Astrocyte of the spinal cord (primary cell): ENCODE data around the gene UBL3.

Experiments used
- DNase-seq: peaks from one replicate; pipeline ENCODE4 v3.0.0; 2011; ENCODE audit warnings: low read depth, low spot score
- H3K4me3 ChIP-seq: 2 replicates; pipeline ENCODE4 v1.5.1; 2011; ENCODE audit warnings: low read depth, mild to moderate bottlenecking, low read length, moderate library complexity
- CTCF ChIP-seq: IDR thresholded peaks from 2 replicates; pipeline ENCODE4 v1.5.1; 2012; ENCODE audit warnings: low read depth, mild to moderate bottlenecking, low read length, inconsistent platforms
- in situ Hi-C: cut with HindIII; loops from 2 replicates; pipeline ENCODE4 v1.10.0; 2017; ENCODE audit warnings: low sequenced_read_pairs

The UBL3 gene

DNA sequence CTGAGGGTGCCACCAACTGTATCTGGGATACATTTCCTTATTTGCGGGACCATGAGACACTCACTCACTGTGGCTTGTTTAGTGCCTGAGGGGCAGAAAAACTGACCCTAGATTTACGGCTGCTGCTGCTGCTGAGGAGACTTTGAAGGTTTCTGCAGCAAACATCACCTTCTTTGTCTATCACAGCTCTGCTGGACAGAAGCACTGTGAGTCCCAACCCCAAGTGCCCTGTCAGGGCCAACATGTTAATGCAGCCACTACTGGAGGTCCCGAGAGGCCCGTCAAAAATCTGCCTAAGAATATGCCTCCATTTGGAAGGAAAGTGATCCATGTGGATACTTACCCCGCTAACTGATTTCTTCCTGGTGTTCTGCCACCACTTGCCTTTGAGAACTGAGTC, 37.3 kb upstream of the UBL3 start:
- in situ Hi-C loops: no loop called here
- no peak overlapping the region for H3K4me3 ChIP-seq
- DNase-seq: no peak
- no peak for TF ChIP-seq CTCF

DNA sequence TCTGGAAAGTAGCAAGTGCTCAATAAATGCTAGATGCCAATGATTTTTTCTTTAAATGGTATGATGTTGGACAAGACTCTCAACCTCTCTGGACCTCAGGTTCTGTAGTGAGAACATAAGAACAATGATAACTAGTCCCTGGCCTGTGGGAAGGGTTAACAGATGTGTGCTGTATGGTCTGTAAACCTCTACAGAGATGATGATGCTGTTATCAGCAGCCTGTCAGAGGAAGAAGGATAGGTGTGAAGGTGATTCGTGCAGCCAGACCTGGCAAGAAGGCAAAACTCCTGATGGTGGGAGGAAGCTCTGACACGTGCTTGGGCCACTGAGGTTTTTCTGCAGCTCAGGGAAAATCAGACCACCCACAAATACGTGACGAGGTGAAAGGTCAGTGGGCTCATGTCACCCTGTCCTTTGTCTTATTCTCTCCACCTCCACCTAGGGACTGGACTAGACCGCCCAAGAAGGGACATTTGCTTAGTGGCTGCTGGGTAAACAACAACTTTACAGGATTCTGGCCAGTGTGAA, 36.7 kb upstream of the UBL3 start:
- no peak overlapping the region for H3K4me3 ChIP-seq
- TF ChIP-seq CTCF: no peak
- no peak for DNase-seq
- in situ Hi-C loops: no loop called here

- in situ Hi-C loops: no loop called here
- no peak overlapping the region for H3K4me3 ChIP-seq
- no peak for DNase-seq
- no peak for TF ChIP-seq CTCF
These were observed 36.0 kb upstream of the UBL3 start for GRCh38 chr13:29886446-29886845.

DNA sequence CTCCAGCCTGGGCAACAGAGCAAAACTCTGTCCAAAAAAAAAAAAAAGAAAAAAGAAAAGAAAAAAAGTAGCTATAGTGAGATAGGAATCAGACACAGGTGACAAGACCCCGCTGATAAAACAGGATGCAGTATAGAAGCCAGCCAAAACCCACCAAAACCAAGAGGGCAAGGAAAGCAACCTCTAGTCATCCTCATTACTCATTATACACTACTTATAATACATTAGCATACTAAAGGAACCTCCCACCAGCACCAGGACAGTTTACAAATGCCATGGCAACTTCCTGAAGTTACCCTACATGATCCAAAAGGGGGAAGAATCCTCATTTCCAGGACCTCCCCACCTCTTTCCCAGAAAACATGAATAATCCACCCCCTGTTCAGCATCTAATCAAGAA, 35.6 kb upstream of the UBL3 start:
- in situ Hi-C loops: no loop called here
- no peak overlapping the region for H3K4me3 ChIP-seq
- TF ChIP-seq CTCF: no peak
- DNase-seq: no peak

- no peak overlapping the region for H3K4me3 ChIP-seq
- TF ChIP-seq CTCF: no peak
- peak; percentile 53 for DNase-seq
- in situ Hi-C loops: no loop called here
These were observed 34.4 kb upstream of the UBL3 start for GRCh38 chr13:29884671-29885430.

DNA sequence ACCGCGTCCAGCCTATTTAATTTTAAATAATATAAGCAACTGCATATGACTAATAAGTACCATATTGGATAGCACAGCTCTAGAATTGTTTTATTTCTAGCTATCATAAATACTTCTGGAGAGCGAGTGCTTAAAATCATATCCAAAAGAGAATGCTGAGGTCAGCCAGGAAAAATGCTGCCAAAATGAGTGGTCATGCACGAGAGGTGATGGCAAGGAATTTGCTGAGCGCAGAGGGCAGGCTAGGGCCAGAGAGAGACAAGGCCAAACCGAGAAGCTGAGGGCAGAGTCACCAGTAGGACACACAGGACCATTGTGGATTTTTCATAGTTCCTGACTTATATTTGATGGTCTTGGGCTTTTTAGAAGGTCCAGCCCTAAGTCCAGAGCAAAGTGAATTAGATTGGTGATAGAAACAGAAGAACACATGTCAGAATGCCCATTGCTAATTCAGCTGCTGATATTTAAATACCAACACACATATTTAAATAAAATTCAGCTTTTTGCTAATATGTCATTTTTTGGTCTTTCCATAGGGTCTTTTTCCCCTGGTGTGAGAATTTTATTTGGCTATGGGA, 33.6 kb upstream of the UBL3 start:
- no peak overlapping the region for H3K4me3 ChIP-seq
- no peak for TF ChIP-seq CTCF
- no peak for DNase-seq
- in situ Hi-C loops: no loop called here
